HepG2 (cell line): ENCODE measurements around the gene CLDN5. TPM values are rescaled to one million over a fixed set of nuclear protein-coding genes. Genes with fewer than 3 reads are reported as not detected.

Source experiments
- ATAC-seq: fragments of 200-7000 bp; cut with Tn5 transposase; 3 replicates; pipeline ENCODE4 v1.9.1; 2020; ENCODE audit warnings: mild to moderate bottlenecking, moderate library complexity
- BruUV-seq: library from RNA; stranded (reverse); fragments of 400-500 nt; replicated peaks from 2 replicates; lab custom pipeline; 2021; lab: Mats Ljungman, UMichigan
- CTCF ChIA-PET: fragments of 300-600 bp; formaldehyde crosslinking; extraction: SDS; loops from one replicate; lab custom pipeline; 2021; ENCODE audit warnings: low total read pairs, inconsistent platforms, low intra/inter-chr PET ratio; lab: Yijun Ruan, JAX
- POLR2A ChIA-PET: fragments of 350-600 bp; sonication (Branson Sonifier 250); formaldehyde crosslinking; loops from one replicate; lab custom pipeline; 2020; ENCODE audit warnings: antibody characterized with exemption, inconsistent platforms; lab: Yijun Ruan, JAX
- DNase-seq: peaks from one replicate; pipeline ENCODE4 v3.0.0-alpha.2; 2015; ENCODE audit warnings: low spot score
- FAIRE-seq: peaks from 3 replicates; lab custom pipeline; 2011; peaks lifted over from hg19 to GRCh38; lab: Jason Lieb, UNC
- H2AFZ ChIP-seq: one replicate; pipeline ENCODE4 v1.6.1; 2011; ENCODE audit warnings: low read length, inconsistent platforms
- H3K27ac ChIP-seq: fragments of 300-600 bp; 3 replicates; pipeline ENCODE4 v1.8.0; 2011; ENCODE audit warnings: mixed run types, mild to moderate bottlenecking, mixed read lengths, low read length, inconsistent platforms; ENCODE audit not compliant: insufficient read depth; ENCODE audit errors: extremely low read length
- H3K27me3 ChIP-seq, 2 experiments: fragments of 200-600 bp in 1 of 2; 2 replicates in 1 of 2; 3 replicates in 1 of 2; pipeline versions ENCODE4 v1.6.0 to v1.8.0; 2011; ENCODE audit warnings: low read length in 2 of 2, mild to moderate bottlenecking in 2 of 2, moderate library complexity in 2 of 2, inconsistent platforms in 1 of 2; ENCODE audit not compliant: insufficient read depth in 2 of 2, control insufficient read depth in 1 of 2
- H3K36me3 ChIP-seq, 2 experiments: fragments of 200-600 bp in 1 of 2; replicated peaks in 1 of 2; 2 replicates in 1 of 2; 3 replicates in 1 of 2; pipeline versions ENCODE4 v1.5.1 to v1.8.0; 2011; ENCODE audit warnings: low read length in 2 of 2, inconsistent platforms in 1 of 2; ENCODE audit not compliant: insufficient read depth in 2 of 2, control insufficient read depth in 1 of 2
- H3K4me1 ChIP-seq: 2 replicates; pipeline ENCODE4 v1.5.1; 2012; ENCODE audit warnings: low read length, inconsistent platforms; ENCODE audit not compliant: insufficient read depth
- H3K4me2 ChIP-seq: 2 replicates; pipeline ENCODE4 v1.6.0; 2011; ENCODE audit warnings: low read depth, low read length, inconsistent platforms
- H3K4me3 ChIP-seq, 3 experiments: fragments of 200-600 bp in 1 of 3; sonication (generic), shearing (Covaris generic) in 1 of 3; replicated peaks in 1 of 3; 2 replicates each; pipeline ENCODE4 v1.5.1; 2011 to 2016; ENCODE audit warnings: low read length in 3 of 3, inconsistent platforms in 2 of 3, low read depth in 2 of 3, mild to moderate bottlenecking in 2 of 3, control low read depth in 1 of 3, mixed read lengths in 1 of 3; ENCODE audit not compliant: insufficient read depth in 1 of 3
- H3K79me2 ChIP-seq: one replicate; pipeline ENCODE4 v1.6.1; 2011; ENCODE audit warnings: low read length, inconsistent platforms; ENCODE audit not compliant: insufficient read depth
- H3K9ac ChIP-seq: 2 replicates; pipeline ENCODE4 v1.6.0; 2011; ENCODE audit warnings: mild to moderate bottlenecking, low read depth, low read length, inconsistent platforms; ENCODE audit not compliant: insufficient read depth
- H3K9me3 ChIP-seq: 2 replicates; pipeline ENCODE4 v1.5.1; 2012; ENCODE audit warnings: mild to moderate bottlenecking, low read length
- H4K20me1 ChIP-seq: 2 replicates; pipeline ENCODE4 v1.6.0; 2011; ENCODE audit warnings: inconsistent platforms, mild to moderate bottlenecking, low read length, moderate library complexity; ENCODE audit not compliant: insufficient read depth
- CENPBD1 ChIP-seq: sonication (generic); formaldehyde crosslinking; IDR thresholded peaks from 2 replicates; pipeline ENCODE4 v1.8.0; 2022; ENCODE audit warnings: missing genetic modification reagents, low read depth, mild to moderate bottlenecking, borderline replicate concordance
- HOXD1 ChIP-seq: sonication (generic); formaldehyde crosslinking; IDR thresholded peaks from 2 replicates; pipeline ENCODE4 v1.5.0; 2020; ENCODE audit warnings: missing genetic modification reagents
- LCORL ChIP-seq, 2 experiments: fragments of 450-650 bp in 1 of 2; sonication (generic) in 1 of 2; formaldehyde crosslinking in 1 of 2; IDR thresholded peaks; 2 replicates each; pipeline versions ENCODE4 v1.5.0 to v1.6.1; 2017 to 2020; ENCODE audit warnings: antibody characterized with exemption in 1 of 2, missing genetic modification reagents in 1 of 2
- PHF21A ChIP-seq: sonication (generic); formaldehyde crosslinking; IDR thresholded peaks from 2 replicates; pipeline ENCODE4 v1.5.0; 2020; ENCODE audit warnings: mild to moderate bottlenecking, missing genetic modification reagents
- SRSF9 ChIP-seq: fragments of 200-400 bp; formaldehyde crosslinking; IDR thresholded peaks from 2 replicates; pipeline ENCODE4 v1.6.1; 2018; ENCODE audit warnings: borderline replicate concordance, mild to moderate bottlenecking, low read depth, low read length; ENCODE audit not compliant: insufficient read depth, poor library complexity, severe bottlenecking
- ZFAT ChIP-seq: sonication (generic); formaldehyde crosslinking; conservative IDR thresholded peaks from 2 replicates; pipeline ENCODE4 v1.8.1; 2023; ENCODE audit warnings: missing genetic modification reagents, inconsistent platforms
- ZNF121 ChIP-seq: sonication (generic); formaldehyde crosslinking; IDR thresholded peaks from 2 replicates; pipeline ENCODE4 v1.5.0; 2020; ENCODE audit warnings: mild to moderate bottlenecking, missing genetic modification reagents
- ZNF251 ChIP-seq: sonication (generic); formaldehyde crosslinking; IDR thresholded peaks from 2 replicates; pipeline ENCODE4 v1.9.0; 2021; ENCODE audit warnings: mild to moderate bottlenecking, missing genetic modification reagents
- ZNF331 ChIP-seq: sonication (generic); formaldehyde crosslinking; IDR thresholded peaks from 2 replicates; pipeline ENCODE4 v1.4.0; 2020; ENCODE audit warnings: missing genetic modification reagents
- ZNF33B ChIP-seq: sonication (generic); formaldehyde crosslinking; IDR thresholded peaks from 2 replicates; pipeline ENCODE4 v1.5.1; 2020; ENCODE audit warnings: mild to moderate bottlenecking, missing genetic modification reagents
- ZNF580 ChIP-seq: IDR thresholded peaks from 2 replicates; pipeline ENCODE4 v1.6.1; 2016; ENCODE audit warnings: low read depth, borderline replicate concordance
- WGBS: methylation state at CpG from one replicate; pipeline ENCODE4 v1.1.6; 2017; ENCODE audit warnings: low lambda C conversion rate; 5-methylcytosine and 5-hydroxymethylcytosine counted together
- in situ Hi-C: cut with HindIII; loops from 2 replicates; pipeline ENCODE4 v1.10.0; 2017; ENCODE audit warnings: low pct_unique_long_range_greater_than_20kb; ENCODE audit not compliant: extremely low pct_ligation_motif_present
- intact Hi-C: fragments of 100-400 bp; cut with micrococcal nuclease; formaldehyde crosslinking; loops from one replicate; pipeline ENCODE4 v1.10.0; 2022; ENCODE audit not compliant: unreplicated experiment
- polyA plus RNA-seq, 8 experiments: library from polyadenylated mRNA; depleted of rRNA in 3 of 8; stranded (reverse) in 7 of 8; unstranded in 1 of 8; fragments of >200 nt; fragmentation: Illumina TruSeq in 4 of 8; extraction: Trizol in 4 of 8; gene quantifications; 2 replicates each; pipeline versions ENCODE4 v1.2.1 to v1.2.3, GENCODE V29; 2011 to 2016; ENCODE audit warnings: low read depth in 4 of 8, missing spikeins in 1 of 8, mixed read lengths in 1 of 8; ENCODE audit not compliant: insufficient read depth in 1 of 8
- total RNA-seq, 5 experiments: library from RNA; depleted of rRNA; stranded (reverse); fragments of >200 nt; fragmentation: Illumina TruSeq; extraction: Trizol; gene quantifications; 2 replicates each; pipeline ENCODE4 v1.2.3, GENCODE V29; 2016; ENCODE audit warnings: low read depth in 1 of 5
- TF ChIP-seq, protein P1 (sequence below): sonication (generic); formaldehyde crosslinking; IDR thresholded peaks from 2 replicates; pipeline ENCODE4 v1.4.0; 2020; ENCODE audit warnings: mild to moderate bottlenecking, missing genetic modification reagents
- TF ChIP-seq, protein P2 (sequence below): sonication (generic); formaldehyde crosslinking; IDR thresholded peaks from 2 replicates; pipeline ENCODE4 v1.5.0; 2020; ENCODE audit warnings: missing genetic modification reagents

CLDN5 gene
- total and polyA plus RNA-seq, 2 of the 13 experiments (the other 11 are each of a cell fraction or from before 2014, with no cell fraction given): not detected

GRCh38 chr22:19568337-19569275 is 44.4 kb upstream of the CLDN5 start:
- no peak for ATAC-seq
- ChIA-PET CTCF (no interaction called here), POLR2A (no interaction called here)
- no peak for FAIRE-seq
- H3K4me2 ChIP-seq: no peak overlapping the region
- in situ Hi-C loops (no loop called here), intact Hi-C loops (no loop called here)
- no peaks in the 10 kb centered on the region for H3K79me2 ChIP-seq
- 7% methylated on average over 8 of the region's 9 CpGs for WGBS
- no peak overlapping the region for H3K27ac ChIP-seq
- H3K4me3 ChIP-seq: no peak overlapping the region
- H3K9ac ChIP-seq: no peak overlapping the region
- no peaks in the 10 kb centered on the region for H4K20me1 ChIP-seq
- no peak for DNase-seq
- H3K9me3 ChIP-seq: no peaks in the 10 kb centered on the region
- no peaks in the 10 kb centered on the region for H3K36me3 ChIP-seq
- H3K27me3 ChIP-seq: peaks cover 3 to 30% of the 10 kb centered on the region in 2 experiments; a peak in 4 of 5 replicates
- H3K4me1 ChIP-seq: no peaks in the 10 kb centered on the region
- no TSS peak for BruUV-seq
- no peak overlapping the region for H2AFZ ChIP-seq
- TF ChIP-seq PHF21A (CRISPR knock-in tag) (no peak), CENPBD1 (CRISPR knock-in tag) (no peak), ZNF331 (CRISPR knock-in tag) (no peak), ZNF33B (CRISPR knock-in tag) (no peak), ZNF580 (no peak), HOXD1 (CRISPR knock-in tag) (no peak), ZNF121 (no peak), ZFAT (no peak), LCORL (IDR thresholded peaks at IDR 0.05) (no peak), LCORL (CRISPR knock-in tag; IDR thresholded peaks at IDR 0.05) (no peak), ZNF251 (no peak), SRSF9 (no peak)
- TF ChIP-seq, protein P1, sequence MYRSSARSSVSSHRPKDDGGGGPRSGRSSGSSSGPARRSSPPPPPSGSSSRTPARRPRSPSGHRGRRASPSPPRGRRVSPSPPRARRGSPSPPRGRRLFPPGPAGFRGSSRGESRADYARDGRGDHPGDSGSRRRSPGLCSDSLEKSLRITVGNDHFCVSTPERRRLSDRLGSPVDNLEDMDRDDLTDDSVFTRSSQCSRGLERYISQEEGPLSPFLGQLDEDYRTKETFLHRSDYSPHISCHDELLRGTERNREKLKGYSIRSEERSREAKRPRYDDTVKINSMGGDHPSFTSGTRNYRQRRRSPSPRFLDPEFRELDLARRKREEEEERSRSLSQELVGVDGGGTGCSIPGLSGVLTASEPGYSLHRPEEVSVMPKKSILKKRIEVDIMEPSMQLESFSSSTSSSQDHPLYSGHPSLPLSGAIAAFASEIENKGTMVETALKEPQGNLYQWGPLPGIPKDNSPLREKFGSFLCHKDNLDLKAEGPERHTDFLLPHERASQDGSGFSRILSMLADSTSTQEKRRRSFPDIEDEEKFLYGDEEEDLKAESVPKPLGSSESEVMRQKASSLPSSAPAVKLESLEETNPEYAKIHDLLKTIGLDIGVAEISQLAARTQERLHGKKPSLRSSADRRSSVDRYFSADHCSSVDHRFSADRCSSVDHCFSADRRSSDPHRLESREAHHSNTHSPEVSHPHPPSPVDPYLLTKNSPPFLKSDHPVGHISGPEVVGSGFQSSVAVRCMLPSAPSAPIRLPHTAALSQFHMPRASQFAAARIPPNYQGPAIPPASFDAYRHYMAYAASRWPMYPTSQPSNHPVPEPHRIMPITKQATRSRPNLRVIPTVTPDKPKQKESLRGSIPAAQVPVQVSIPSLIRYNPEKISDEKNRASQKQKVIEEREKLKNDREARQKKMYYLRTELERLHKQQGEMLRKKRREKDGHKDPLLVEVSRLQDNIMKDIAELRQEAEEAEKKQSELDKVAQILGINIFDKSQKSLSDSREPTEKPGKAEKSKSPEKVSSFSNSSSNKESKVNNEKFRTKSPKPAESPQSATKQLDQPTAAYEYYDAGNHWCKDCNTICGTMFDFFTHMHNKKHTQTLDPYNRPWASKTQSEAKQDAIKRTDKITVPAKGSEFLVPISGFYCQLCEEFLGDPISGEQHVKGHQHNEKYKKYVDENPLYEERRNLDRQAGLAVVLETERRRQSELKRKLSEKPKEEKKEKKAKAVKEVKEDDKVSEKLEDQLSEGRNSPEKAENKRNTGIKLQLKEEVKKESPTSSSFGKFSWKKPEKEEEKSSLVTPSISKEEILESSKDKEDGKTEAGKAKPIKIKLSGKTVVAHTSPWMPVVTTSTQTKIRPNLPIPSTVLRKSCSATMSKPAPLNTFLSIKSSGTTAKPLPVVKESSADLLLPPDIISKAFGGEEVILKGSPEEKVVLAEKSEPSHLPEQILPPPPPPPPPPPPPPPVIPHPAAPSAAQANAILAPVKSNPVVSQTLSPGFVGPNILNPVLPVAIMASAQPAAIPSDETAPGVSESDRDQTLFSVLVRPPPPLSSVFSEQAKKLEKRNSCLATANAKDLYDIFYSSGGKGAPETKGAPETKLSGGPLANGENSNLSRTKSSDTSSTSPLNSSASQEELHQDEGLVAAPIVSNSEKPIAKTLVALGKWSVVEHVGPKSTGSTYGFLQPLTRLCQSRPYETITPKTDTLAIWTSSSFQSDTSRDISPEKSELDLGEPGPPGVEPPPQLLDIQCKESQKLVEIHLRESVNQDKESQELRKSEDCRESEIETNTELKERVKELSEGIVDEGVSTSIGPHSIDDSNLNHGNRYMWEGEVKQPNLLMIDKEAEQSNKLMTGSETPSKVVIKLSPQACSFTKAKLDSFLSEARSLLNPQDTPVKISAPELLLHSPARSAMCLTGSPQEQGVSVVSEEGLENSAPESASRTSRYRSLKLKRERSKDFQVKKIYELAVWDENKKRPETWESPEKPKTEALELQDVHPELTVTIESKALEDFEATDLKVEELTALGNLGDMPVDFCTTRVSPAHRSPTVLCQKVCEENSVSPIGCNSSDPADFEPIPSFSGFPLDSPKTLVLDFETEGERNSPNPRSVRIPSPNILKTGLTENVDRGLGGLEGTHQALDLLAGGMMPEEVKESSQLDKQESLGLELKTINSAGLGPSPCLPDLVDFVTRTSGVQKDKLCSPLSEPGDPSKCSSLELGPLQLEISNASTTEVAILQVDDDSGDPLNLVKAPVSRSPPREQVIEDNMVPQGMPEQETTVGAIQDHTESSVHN (CRISPR knock-in tag): no peak
- TF ChIP-seq, protein P2, sequence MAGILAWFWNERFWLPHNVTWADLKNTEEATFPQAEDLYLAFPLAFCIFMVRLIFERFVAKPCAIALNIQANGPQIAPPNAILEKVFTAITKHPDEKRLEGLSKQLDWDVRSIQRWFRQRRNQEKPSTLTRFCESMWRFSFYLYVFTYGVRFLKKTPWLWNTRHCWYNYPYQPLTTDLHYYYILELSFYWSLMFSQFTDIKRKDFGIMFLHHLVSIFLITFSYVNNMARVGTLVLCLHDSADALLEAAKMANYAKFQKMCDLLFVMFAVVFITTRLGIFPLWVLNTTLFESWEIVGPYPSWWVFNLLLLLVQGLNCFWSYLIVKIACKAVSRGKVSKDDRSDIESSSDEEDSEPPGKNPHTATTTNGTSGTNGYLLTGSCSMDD (CRISPR knock-in tag): no peak
